Iris pigment epithelial cell (primary cell): Measurements from ENCODE around the gene TMEM80.
"Not testable (repeated sequence)": the region's sequence is repeated elsewhere in the genome, so short reads cannot be mapped to it uniquely, and the experiment has no call there.

Experiments used
- DNase-seq: peaks from one replicate; pipeline ENCODE4 v3.0.0-alpha.2; 2011; ENCODE audit warnings: low read depth

The TMEM80 gene

DNA sequence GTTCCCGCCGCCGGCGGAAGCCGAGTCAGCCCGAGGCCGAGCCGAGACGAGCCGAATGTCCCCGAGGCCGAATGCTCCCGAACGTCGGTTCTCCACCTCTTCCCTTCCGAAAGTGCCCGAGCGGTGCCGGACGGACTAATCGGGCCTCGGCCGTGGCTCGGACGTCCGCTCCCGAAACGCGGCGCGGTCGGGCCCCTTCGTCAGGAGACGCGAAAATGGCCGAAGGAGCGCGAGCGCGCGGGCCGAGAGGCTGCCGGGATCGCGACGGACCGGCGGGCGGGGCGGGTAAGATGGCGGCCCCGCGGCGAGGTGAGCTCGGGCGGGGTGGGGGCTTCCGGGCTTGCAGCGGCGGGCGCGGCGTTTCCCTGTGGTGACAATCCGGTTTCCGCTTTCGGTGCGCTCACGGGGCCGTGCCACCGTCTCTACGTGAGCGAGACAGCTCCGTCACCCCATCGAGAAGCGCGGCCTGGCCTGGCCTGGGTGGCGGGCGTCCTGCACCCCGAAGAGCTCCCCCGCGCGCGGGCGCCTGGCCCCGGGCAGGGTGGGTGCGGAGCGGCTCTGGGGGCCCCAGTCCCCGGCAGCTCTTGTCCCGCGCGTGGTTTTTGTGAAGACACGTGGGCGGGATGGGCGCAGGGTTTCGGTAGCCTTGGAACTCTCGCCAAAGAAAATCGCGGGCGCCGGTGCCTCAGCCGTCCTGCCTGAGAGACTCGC is at the start of gene TMEM80:
TMEM80 (plus strand) TSS at position 279 of the 711 bp plus-strand sequence; CDS start at position 291, 12 bp downstream.
- peak; percentile 96 for DNase-seq

- no peak for DNase-seq
Measured at GRCh38 chr11:646214-646613, 49.4 kb upstream of the TMEM80 start.

DNA sequence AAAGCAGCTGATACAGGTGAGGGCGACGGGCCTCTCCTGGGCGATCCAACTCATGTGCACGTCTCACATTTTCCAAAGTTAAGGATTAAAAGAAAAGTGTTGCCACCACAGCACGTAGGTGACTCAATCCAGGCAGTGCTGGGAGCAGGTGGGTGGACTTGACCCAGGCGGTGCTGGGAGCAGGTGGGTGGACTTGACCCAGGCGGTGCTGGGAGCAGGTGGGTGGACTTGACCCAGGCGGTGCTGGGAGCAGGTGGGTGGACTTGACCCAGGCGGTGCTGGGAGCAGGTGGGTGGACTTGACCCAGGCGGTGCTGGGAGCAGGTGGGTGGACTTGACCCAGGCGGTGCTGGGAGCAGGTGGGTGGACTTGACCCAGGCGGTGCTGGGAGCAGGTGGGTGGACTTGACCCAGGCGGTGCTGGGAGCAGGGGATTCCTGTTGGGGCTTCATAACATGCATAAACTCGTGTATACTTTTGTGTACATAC is 47.9 kb upstream of the TMEM80 start:
- DNase-seq, result not testable (repeated sequence)

GRCh38 chr11:650482-650881 is 45.1 kb upstream of the TMEM80 start:
- no peak for DNase-seq

DNA sequence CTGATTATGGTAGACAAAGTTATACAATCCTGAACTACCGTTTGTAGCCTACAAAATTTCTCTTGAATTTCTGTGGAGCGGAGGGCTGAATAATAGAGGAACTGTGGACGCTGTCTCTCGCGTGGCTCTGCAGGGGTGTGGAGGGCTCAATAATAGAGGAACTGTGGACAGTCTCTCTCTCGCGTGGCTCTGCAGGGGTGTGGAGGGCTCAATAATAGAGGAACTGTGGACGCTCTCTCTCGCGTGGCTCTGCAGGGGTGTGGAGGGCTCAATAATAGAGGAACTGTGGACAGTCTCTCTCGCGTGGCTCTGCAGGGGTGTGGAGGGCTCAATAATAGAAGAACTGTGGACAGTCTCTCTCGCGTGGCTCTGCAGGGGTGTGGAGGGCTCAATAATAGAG is 42.5 kb upstream of the TMEM80 start:
- DNase-seq, result not testable (repeated sequence)

DNA sequence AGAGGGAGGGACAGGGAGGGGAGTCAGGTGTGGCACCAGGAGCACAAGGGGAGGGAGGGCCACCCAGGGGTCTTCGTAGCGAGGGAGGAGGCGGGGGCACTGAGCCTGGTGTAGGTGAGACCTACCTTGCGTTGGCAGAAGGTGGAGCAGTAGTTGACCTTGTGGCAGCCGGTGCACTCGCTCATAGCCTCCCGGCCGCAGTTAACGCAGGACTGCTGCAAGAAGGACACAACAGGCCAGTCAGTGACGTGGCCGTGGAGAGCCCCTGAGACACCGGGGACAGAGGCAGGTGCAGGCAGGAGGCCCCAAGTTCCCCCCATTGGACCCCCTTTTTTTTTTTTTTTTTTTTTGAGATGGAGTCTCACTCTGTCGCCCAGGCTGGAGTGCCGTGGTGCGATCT is 41.8 kb upstream of the TMEM80 start:
- no peak for DNase-seq

DNA sequence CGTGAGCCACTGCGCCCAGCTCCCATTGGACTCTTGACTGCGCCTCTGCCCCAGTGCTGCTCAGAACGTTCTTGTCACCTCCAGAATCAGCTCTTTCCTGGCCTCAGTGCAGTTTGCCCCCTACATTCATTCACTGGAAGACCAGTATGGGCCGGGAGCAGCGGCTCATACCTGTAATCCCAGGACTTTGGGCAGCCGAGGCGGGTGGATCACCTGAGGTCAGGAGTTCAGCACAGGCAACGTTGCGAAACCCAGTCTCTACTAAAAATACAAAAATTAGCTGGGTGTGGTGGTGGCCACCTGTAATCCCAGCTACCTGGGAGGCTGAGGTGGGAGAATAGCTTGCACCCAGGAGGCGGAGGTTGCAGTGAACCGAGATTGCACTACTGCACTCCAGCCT is 41.2 kb upstream of the TMEM80 start:
- not testable (repeated sequence) for DNase-seq

DNA sequence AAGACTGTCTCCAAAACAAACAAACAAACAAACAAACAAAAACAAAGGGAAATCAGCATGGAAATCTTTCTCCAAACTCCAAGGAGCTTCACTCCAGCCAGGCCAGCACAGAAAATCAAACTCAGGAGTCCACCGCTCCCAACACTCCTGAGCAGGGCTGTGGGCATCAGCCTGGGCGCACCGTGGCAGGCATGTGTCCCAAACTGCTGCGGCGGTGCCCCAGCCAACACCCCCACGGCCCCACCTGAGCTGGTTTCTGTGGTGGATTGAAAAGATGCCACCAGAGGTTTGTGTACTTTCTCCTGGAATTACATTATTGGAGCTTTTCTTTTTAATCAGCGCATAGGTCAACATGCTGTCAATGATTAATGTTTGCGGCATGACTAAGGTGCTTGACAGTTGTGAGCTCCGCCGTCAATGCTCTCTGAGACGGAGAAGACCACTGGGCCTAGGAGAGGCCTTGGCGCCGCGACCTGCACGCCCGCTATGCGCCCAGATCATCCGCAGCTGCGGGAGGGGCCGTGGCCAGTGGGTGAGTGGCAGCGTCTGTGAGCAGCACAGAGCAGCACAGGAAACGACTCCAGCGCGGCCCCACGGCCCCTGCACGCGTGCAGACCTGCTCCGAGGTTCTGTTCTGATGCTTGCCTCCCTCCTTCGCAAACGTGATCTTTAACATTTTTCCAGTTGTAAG is 40.4 kb upstream of the TMEM80 start:
- DNase-seq, result no peak

DNA sequence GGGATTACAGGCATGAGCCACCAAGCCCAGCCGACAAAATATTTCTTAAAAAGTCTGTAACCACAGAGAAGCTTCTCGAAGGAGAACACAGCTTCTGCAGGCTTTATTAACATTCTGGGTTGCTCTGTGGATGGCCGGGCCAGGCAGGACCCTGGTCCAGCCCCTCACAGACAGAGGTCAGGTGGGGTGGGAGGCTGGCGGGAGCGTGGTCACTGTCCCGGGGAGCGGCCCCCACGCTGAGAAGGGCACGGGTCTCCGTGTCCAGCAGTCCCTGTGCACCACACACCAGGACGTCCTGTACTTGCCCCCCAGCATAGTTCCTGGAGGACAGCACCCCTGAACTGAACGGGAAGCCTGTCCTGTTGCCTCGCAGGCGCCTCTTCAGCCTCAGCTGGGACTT is 39.2 kb upstream of the TMEM80 start:
- DNase-seq, result no peak

DNA sequence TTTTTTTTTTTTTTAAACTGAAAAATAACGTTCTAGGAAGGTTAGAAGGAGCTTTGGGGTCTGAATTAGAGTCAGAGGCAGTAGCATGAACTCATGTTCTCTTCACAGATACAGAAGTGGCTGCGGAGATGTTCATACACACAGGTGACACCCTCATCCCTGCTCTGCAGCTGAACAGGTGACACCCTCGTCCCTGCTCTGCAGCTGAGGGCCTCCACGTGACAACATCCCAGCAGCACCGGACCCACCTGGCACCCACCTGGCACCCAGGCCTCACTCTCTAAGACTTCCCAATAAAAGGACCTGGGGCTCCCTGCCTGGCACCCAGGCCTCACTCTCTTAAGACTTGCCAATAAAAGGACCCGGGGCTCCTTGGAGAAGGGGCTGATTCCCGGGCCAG is 38.8 kb upstream of the TMEM80 start:
- no peak for DNase-seq

GRCh38 chr11:657691-658126 is 37.9 kb upstream of the TMEM80 start:
- no peak for DNase-seq

DNA sequence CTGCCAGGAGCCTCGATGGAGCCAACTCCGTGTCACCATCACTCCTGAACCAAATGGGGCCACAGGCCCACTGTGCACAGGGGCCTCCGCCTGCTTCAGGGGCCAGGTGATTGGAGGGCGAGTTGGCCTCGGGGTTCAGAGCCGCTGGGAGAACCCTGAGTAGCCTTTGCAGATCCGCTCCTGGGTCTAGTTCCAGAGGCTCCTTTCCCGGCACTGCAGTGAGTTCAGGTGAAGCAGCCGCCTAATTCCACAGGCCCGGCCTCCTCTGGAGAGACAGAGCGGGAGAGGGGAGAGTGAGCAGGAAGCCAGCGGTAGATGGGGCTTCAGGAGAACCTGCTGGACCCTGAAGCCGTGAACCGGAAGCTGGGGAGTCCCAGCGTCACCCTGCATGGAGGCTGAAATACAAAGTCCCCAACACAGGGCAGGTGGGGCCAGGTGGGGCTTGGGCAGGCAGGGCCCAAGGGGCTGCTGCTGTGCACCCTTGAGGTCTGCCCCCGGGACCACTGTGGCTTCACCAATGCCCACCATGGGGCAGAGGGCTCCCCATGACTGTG is 36.0 kb upstream of the TMEM80 start:
- DNase-seq, result no peak

GRCh38 chr11:660281-660680 is 35.3 kb upstream of the TMEM80 start:
- no peak for DNase-seq

GRCh38 chr11:660681-661444 is 34.8 kb upstream of the TMEM80 start:
- DNase-seq, result no peak

GRCh38 chr11:662689-663274 is 32.8 kb upstream of the TMEM80 start:
- peak; percentile 51 for DNase-seq

DNA sequence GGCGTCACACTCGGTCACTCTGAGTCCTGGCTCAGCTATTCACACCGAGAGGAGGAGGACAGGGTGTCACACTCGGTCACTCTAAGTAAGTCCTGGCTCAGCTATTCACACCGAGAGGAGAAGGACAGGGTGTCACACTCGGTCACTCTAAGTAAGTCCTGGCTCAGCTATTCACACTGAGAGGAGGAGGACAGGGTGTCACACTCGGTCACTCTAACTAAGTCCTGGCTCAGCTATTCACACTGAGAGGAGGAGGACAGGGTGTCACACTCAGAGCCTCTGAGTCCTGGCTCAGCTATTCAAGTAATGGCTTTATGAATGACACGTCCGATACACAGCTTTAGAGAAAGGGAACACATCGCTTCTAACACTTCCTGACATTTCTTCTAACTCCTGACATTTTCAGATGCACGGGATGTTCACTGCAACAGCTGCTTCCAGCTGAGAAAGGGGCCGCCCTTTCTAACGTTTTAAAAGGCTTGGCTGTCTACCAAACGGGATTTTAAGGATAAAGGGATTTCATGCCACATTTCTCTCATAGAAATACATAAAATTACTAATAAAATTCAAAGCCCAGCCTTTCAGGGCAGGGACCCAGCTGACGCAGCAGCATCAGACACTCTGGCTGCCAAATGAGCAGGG is 30.4 kb upstream of the TMEM80 start:
- DNase-seq, result peak; percentile 16

DNA sequence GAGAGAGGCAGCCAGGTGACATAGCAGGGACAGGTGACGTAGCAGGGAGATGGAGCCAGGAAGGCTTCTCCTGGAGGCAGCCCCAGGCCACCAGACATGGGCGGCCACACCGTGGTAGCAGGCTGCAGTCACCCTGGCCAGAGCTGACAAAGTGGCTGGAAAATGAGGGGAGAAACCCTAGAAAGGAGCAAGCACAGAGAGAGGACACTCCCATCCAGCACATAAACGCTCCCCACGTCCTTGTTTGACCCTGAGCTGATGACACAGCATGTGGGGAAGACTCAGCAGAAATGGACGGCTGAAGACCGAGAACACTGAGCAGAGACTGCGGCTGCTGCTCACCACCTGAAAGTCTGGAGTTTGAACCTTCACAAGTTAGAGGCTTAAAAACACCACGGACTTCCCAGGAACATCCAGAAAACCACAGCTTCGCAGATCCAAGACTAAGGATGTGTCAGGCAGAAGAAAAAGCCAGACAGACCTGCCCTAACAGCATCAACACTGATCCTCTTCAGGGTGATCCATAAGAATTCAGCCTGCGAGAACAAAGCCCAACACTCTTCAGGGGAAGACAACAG is 29.8 kb upstream of the TMEM80 start:
- peak; percentile 79 for DNase-seq

- no peak for DNase-seq
Measured at GRCh38 chr11:673866-674265, 21.8 kb upstream of the TMEM80 start.

DNA sequence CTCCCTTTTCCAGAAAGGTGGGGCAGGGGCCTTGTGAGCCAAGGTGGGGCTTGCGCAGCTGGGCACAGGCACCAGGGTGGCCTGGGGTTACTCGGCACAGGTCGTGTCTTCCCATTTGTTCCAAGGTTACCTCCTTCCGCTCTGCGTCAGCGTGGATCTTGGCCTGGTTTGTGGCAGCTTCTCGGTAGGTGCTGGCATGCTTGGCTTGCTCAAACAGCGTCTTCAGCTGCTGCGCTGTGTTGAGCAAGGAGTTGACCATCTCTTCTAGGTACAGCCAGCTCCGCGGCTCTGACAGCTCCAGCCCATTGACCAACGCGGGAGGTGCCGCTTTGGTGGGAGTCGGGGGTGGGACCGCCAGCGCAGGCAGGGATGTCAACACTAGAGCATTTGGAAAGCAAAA is 21.2 kb upstream of the TMEM80 start:
- no peak for DNase-seq

- DNase-seq, result no peak
Measured at GRCh38 chr11:678297-678696, 17.3 kb upstream of the TMEM80 start.
